Measurements from ENCODE around the gene GPRIN3. TPM values are rescaled to one million over a fixed set of nuclear protein-coding genes. Genes with fewer than 3 reads are reported as not detected.
A peak's percentile ranks its signal among the peaks of the same experiment; 100 is the strongest.
"Not testable (repeated sequence)": the region's sequence is repeated elsewhere in the genome, so short reads cannot be mapped to it uniquely, and the experiment has no call there.

The GPRIN3 gene
- polyA plus RNA-seq, 3 donors, result 5.9 to 7.0 (median 6.8) TPM

GRCh38 chr4:89222170-89222569, 85.4 kb downstream of the GPRIN3 start:
- DNase-seq, result no peak

DNA sequence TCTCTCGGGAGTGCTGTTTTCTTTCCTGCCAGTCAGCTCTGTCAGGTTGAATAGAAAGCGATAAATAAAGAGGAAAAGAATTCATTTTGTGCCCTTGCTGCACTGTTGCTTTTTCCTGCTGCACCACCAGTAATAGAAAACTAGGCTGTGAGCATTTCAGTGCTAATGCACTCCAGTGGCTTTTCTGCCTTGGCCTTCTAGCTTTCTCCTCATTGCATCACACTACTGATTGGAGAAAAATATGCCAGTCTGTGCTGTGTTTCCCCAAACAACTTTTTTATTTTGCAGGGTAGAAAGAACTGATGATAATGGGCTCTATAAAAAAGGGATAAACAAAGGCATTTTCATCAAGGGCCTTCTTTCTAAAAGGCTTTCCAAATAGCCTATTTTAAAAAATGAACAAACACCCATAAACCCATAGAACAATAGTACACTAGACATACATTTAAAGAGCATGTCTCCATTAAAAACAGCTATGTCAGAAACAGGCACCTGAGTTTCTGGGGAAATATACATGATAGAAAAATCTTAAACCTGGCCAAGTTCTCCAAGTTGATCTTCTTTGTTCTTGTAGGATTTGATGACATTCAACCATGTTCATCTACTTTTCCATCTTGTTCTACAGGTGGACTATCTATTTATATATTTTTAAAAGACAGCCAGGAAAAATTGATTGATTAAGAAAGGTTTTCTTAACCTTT, 86.3 kb downstream of the GPRIN3 start:
- DNase-seq, result no peak

DNA sequence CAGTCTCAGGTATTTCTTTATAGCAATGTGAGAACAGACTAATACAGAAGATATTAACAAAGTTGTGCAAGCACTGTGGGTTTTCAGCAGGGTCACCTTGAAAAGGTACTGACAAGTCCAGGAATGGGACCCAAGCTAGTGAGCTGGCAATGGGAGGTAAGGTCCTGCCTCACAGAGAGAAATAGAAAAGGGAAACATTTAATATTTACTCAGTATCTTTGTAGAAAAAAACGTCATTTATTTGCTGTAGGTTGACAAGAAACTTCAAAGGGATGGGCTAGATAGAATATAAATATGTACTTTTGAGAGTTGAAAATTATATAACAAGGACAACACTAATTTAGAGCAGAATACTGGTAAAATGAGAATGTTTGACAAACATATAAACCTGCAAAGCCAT, 89.0 kb downstream of the GPRIN3 start:
- DNase-seq, result no peak

GRCh38 chr4:89217604-89218003, 90.0 kb downstream of the GPRIN3 start:
- no peak for DNase-seq

- DNase-seq, result no peak
Measured at GRCh38 chr4:89216866-89217265, 90.7 kb downstream of the GPRIN3 start.

- no peak for DNase-seq
Measured at GRCh38 chr4:89216422-89216821, 91.2 kb downstream of the GPRIN3 start.

GRCh38 chr4:89215736-89216135, 91.9 kb downstream of the GPRIN3 start:
- no peak for DNase-seq

DNA sequence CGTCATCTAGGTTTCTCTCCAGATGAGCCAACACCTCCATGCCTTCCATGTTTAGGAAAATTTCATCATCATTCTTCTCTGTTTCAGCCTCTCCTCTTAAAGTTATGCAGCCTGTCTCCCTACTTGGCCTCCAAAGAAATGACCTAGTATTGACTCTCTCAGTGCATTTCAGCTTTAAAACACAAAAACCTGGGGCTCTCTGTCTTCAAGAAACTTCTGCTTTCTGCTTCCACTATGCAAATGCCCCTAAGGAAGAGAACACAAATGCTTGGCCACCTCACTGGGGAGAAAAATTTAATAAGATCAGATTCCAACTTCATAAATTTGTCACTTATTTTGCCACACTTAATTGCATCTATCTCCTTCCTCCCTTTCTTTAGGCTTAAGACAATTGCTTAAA, 93.3 kb downstream of the GPRIN3 start:
- no peak for DNase-seq

- DNase-seq, result no peak
Measured at GRCh38 chr4:89213382-89213701, 94.3 kb downstream of the GPRIN3 start.

GRCh38 chr4:89212666-89213381, 94.8 kb downstream of the GPRIN3 start:
- DNase-seq, result no peak

GRCh38 chr4:89204624-89205023, 103.0 kb downstream of the GPRIN3 start:
- DNase-seq, result no peak

- no peak for DNase-seq
Measured at GRCh38 chr4:89203902-89204301, 103.7 kb downstream of the GPRIN3 start.

- not testable (repeated sequence) for DNase-seq
Measured at GRCh38 chr4:89199394-89199793, 108.2 kb downstream of the GPRIN3 start.

DNA sequence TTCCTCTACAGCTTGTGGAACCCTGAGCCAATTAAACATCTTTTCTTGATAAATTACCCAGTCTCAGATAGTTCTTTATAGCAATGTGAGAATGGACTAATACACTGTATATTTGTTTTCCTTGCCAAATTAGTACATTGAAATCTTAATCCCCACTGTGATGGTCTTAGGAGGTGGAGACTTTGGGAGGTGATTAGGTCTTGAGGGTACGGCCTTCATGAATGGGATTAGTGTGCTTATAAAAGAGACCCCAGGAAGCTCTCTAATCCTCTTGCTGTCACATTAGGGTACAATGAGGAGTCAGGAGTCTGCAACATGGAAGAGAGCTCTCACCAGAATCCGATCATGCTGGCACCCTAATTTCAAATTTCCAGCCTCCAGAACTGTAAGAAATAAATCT, 109.7 kb downstream of the GPRIN3 start:
- no peak for DNase-seq

DNA sequence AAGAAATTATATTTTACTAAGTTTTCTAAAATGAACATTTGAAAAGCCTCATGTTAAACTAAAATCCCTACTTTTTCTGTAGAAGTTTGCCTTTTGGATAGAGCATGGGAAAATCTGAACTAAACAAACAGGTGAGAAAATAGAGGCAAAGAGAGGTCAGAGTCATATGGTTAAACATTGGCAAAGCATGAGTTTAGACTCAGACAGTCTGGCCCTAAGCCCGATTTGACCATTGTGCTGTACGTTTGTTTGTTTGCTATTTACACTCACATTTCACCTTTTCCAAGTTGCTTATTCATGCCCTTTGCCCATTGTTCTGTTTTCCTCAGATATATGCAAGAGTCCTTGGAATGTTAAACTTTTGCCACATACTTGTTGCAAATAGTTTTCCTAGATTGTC, 110.9 kb downstream of the GPRIN3 start:
- no peak for DNase-seq

DNA sequence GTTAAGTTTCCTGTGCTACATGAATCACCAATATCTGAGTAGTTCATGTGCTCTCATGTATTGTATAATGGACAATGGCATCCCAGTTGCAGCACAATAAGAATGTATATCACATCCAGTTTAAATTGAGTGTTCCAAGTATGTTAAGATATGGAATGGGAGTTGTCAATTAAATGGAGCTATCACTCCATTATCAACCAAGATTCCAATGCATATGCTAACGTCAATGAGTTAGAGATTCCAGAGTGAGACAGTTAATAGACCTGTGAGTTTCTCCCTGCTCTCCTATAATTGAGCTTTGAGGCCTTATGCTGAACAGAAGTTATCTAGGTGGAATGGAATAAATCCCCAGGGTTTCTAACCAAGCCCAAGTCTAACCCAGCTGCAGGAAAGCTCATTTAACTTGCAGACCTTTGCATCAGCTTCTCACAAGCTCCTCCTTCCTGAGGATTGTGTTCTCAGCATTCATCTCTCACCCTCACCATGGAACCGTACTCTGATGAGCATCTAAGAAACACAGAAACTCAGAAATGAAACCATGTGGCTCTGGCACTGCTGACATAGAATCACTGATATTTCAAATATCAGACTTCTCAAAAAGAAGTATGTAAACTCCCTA, 111.4 kb downstream of the GPRIN3 start:
- DNase-seq, result no peak

- DNase-seq, result peak; percentile 46
Measured at GRCh38 chr4:89193843-89194242, 113.8 kb downstream of the GPRIN3 start.

Other genes starting within 250 kb of the GPRIN3 start
- gene TIGD2, start 196.3 kb downstream of the GPRIN3 start, polyA plus RNA-seq (ENCODE audit: insufficient read length in 3 of 3), result 10 to 100 TPM; 11.2 to 12.1 (median 11.6) TPM